GM12878 (cell line): ENCODE data around the gene KREMEN2.

Source experiments
- NBN ChIP-seq: fragments of 450-650 bp; IDR thresholded peaks from 2 replicates; pipeline ENCODE4 v1.6.1; 2016
- SMC3 ChIP-seq: IDR thresholded peaks from 2 replicates; pipeline ENCODE4 v1.6.1; 2011; ENCODE audit warnings: low read length, improper control_type of control experiment, borderline replicate concordance

- TF ChIP-seq NBN (no peak), SMC3 (no peak)
Observed at GRCh38 chr16:3012828-3013420, 48.8 kb downstream of the KREMEN2 start, which contains the start of gene CLDN9.
